GM18498 (cell line): ENCODE measurements around the gene PTPN21.
A peak's percentile ranks its signal among the peaks of the same experiment; 100 is the strongest.
"Not testable (repeated sequence)": the region's sequence is repeated elsewhere in the genome, so short reads cannot be mapped to it uniquely, and the experiment has no call there.

Source experiments
- ATAC-seq: cut with Tn5 transposase; IDR thresholded peaks from one replicate; pipeline ENCODE4 v1.9.1; 2021; ENCODE audit warnings: mild to moderate bottlenecking, moderate library complexity; ENCODE audit not compliant: unreplicated experiment

PTPN21 gene

DNA sequence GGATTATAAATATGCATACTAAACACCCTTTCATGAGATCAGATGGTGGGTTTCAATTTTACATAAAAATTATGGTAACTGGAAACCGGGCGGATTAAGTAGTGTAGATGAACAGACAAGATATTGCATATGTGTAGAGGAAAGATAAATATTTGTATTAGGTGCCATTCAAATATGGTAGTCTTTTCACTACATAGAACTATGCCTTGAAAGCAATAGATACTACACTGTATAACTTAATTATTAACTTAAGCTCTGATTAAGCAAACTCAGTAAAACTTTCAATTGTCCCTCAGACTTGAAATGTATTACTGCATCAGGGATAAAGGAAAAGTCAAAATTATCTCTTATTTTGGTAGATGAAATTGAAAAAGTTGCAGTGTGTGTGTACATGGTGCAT is 1.9 kb downstream of the PTPN21 start:
- ATAC-seq = no peak

DNA sequence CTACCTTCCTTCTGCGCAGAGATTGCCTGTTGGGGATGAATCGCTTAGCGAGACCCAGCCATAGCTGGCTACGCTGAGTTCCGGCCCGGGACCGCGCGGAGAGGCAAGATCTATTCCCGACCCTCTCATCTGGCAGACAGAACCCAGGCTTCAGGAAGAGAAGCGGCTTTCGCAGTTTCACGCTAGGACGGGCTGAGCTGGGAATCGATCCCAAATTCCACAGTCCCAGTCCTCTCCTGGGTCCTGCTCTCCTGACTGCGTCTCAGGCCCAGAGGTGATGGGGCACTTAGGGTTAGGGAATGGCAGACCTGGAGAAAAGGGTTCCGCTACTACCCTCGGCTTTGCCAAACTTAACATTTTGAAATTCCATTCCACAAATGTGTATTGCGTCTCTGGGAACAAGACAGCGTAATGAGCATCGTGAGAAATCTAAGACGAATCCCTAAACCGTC is 2.8 kb downstream of the PTPN21 start:
- ATAC-seq = no peak

DNA sequence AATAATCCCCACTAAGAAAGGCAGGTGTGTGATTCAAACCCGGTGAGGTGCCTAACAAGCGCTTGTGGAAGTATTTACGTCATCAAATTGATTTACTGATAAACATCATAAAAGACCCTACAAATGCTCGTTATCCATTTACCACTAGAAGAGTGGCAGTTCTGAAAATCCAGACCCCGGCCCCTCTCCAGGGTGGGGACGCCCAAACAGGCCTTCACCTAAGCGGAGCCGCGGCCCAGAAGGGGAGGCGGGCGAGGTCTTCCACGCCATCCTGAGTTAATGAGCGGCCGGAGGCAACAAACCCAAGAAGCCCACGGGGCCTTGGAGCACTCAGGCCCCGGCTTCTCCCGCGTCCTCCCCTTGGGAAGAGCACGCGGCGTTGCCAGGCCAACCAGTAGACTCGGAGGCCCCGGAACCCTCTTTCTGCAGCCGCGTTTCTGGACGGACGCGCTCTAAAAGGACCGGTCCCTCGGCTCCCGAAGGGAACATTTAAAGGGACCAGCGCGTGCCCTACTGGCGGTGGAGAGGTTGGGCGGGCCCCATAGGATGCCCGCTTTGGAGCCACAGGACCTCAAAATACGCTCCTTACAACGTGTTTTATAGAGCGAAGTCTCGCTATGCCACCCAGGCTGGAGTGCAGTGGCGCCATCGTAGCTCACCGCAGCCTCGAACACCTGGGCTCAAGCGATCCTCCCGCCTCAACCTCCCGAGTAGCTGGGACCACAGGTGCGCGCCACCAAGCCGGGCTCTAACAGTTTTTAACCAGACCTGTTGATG is 3.5 kb downstream of the PTPN21 start:
- peak; percentile 58 for ATAC-seq

DNA sequence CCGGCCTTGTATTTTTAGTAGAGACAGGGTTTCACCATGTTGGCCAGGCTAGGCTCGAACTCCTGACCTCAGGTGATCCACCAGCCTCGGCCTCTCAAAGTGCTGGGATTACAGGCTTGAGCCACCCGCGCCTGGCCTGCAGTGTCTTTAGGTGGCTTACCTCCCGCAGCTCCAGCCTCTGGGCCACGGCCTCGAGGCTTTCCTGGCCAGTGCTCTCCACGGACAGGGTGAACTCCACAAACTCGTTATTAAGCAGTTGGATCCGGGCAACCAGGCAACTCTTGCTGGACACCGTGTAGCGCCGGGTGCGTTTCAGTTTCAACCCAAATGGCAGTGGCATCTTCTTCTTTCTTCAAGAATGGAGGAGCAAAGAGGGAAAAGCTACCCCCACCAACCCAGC is 4.7 kb downstream of the PTPN21 start:
- ATAC-seq = no peak

DNA sequence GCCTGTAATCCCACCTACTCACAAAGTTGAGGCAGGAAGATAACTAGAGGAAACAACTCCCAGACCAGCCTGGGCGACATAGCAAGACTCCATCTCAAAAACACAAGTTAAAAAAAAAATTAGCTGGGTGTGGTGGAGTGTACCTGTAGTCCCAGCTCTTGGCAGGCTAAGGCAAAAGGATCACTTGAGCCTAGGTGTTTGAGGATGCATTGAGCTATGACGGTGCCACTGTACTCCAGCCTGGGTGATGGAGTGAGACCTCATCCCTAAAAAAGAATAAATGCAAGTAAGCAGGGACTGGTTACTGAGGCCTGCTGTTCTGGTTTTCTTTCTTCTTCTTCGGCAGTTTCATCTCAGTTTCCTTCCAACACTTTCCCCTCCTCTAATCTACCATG is 7.4 kb downstream of the PTPN21 start:
- no peak for ATAC-seq

DNA sequence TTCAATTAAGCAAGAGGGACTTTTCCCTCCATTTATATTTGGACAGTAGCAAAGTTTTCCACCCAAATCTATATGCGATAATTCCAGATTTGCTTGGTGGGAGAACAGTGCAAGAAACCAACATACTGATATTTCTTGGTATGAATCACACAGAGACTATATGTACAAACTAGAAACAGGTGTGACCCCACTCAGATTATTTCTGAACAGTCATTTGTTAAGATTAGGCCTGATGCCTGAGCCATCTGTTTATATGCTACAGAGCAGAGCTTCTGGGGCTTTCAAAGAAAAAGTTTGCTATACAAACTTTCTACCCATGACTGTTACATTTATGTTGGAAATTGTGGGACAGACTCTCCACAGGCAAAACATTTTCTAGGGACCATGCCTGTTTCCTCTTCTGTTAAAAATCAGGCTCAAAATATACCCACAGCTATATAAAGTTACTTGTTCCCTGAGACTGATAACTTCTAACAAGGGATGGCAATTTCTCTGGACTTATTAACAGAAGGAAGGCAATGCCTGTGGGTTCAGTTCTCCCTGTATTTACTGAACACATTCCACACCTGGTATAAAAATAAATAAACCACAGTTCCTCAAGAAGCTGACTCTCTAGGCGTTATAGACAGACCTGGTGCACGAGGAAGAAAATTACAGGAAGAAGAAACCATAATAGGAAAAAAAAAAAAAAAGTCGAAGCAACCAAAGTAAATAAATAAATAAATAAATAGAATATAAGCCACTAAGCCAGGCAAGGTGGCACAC is 8.0 kb downstream of the PTPN21 start:
- ATAC-seq = no peak

DNA sequence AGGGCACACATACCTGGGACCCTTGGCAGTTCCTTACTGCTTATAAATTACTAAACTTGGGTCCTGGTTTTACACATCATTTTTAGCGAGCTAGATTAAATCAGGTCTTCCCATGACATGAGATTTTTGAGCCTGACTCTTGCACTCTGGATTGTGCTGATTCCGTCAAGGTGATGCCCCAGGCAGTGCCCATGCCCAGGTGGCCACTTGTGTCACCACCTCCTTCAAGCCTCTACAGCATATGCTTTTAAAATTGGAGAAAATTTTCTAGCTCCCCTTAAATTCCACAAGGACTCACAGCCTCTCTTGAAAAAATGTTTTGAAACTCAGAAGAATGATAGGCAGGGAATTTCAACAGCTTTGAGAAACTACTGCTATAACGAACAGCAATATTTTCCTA is 9.6 kb downstream of the PTPN21 start:
- no peak for ATAC-seq

DNA sequence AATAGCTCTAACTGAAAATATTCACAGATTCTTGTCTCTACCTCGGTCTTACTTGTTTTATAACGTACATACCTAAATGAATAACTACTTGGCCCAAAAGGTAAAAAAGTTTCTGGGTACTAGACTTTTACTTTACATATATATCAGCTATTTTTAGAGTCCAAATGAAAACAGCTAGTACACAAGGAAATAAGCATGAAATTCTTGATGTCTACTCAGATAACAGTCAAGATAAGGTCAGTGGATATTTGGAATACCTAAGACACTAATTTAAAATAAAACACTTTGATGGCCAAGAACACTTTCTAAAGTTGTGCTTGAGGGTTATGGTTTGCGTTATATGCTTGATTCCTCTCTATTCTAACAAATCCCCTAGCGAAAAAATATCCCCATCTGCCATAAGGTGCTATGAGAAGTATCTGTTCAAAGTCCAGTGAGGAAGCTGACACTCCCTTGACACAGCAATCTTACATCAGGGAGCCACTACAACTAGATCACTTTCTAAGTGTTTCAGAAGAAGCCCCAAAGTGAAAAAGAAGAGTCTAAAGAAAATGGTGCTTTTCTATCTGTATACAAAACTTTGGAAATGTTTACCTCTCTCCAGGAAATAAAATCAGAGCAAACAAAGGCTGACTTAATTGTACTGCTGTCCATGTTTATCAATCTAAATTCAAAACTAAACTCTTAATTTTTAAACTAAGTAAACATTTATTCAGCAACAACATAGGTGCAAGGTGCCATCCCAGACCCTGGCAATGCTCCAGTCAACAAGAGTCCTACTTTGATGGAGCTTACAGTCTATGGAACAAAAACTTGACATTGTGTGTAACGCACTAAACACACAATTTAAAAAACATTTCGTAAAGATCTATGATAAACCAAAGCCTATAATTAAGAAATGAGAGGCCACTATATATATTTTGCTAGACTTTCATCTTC is 11.7 kb downstream of the PTPN21 start:
- ATAC-seq = no peak

DNA sequence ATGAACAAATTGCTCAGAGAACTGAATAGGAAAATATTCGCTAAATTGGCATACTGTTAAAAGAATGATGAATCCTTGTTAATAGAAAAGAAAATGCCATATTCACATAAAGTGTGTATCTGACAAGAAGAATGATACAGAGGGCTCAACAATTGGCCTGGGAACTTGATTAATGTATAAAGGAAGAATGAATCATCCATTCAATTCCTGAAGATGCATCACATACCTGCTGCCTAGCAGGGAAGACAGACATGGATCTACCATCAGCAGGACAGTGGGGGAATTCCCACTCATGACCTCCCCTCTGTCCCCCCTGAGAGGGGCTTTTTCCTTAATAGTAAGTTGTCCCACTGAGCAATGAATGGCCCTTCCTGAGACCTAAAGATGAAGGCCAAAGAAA is 13.5 kb downstream of the PTPN21 start:
- ATAC-seq = no peak

DNA sequence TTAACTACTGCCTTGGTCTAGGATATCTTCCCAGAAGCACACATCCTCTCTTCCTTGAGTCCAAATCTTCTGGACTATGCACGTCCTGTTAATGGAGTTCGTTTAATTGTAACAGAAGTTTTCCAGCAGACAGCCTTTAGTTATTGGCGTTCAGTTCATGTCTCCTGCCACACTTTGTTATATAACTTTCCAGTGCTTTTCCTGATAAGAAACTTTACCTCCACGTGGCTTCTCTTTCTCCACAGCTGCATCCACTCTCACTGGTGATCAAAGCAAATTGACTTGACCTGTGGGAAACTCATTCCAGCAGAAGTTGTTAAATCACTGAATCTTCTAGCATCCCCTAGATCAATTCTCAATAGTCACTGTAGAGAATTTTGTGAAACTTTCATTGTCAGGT is 19.0 kb downstream of the PTPN21 start:
- no peak for ATAC-seq

DNA sequence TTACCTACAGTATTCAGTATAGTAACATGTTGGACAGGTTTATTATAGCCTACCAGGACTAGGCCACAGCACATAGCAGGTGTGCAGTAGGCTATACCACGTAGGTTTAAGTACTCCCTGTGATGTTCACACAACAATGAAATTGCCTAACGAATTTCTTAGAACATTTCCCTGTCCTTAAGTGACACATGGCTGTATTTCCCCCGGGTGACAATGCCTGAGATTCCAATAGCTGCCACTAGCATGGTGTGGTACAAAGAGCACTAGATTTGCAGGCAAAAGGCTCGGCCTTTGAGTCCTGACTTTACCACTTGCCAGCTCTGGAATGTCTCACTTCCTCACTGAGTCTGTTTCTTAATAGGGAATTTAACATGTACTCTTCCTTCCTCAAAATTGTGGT is 19.7 kb downstream of the PTPN21 start:
- ATAC-seq = no peak

DNA sequence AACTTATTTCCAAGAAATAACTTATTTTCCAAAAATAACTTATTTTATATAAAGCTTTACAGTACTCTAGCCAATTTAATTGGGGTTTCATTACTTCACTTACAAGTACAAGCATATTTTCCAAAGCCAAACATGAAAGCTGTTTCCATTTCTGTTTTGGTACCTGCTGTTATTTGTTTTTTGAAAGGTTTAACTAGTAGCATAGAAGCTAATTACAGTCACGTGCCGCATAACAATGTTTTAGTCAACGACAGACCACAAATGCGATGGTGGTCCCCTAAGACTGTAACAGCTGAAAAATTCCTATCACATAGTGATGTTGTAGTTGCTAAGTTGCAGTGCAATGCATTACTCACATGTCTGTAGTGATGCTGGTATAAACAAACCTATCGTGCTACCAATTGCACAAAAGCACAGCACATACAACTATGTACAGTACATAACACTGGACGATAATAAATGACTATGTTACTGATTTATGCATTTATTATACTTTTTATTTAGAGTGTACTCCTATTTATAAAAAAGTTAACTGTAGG is 21.7 kb downstream of the PTPN21 start:
- ATAC-seq = no peak

DNA sequence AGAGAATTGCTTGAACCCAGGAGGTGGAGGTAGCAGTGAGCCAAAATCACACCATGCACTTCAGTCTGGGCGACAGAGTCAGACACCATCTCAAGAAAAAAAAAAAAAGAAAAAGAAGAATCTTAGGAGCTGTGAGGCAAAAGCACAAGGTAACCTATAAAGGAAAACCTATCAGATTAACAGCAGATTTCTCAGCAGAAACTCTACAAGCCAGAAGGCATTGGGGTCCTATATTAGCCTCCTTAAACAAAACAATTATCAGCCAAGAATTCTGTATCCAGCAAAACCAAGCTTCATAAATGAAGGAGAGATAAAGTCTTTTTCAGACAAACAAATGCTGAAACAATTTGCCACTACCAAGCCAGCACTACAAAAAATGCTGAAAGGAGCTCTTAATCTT is 24.9 kb downstream of the PTPN21 start:
- not testable (repeated sequence) for ATAC-seq

DNA sequence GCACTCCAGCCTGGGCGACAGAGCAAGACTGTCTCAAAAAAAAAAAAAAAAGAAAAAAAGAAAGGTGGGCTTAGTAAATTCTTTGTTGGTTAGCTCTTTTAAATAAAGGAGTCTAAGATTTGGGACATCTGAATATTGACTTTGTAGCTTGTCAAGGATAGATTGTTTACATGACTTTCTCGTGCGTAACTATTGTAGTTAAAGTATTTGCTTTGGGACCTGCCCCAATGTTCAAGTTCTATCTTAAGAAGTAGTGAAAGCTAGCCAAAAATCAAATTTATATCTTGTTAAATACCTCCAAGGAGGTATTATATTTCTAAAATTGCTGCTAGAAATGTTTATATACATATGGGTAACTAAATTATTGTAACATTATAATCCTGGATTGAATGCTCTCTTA is 32.4 kb downstream of the PTPN21 start:
- no peak for ATAC-seq

DNA sequence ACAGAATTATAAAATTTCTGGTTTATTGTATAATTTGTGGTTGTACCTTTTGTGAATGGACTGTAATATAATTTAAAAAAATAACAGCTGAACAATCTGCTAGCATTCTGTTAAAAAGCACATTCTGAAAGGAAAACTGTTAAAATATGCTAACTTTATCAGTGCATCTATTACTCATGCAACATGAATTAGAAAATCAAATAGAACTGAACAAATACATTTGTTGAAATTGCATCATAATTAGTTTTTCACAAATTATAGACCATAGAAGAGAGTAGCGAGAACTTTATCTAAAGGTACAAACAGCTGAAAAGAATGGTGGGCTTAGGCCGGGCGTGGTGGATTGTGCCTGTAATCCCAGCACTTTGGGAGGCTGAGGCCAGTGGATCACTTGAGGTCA is 33.0 kb downstream of the PTPN21 start:
- no peak for ATAC-seq

DNA sequence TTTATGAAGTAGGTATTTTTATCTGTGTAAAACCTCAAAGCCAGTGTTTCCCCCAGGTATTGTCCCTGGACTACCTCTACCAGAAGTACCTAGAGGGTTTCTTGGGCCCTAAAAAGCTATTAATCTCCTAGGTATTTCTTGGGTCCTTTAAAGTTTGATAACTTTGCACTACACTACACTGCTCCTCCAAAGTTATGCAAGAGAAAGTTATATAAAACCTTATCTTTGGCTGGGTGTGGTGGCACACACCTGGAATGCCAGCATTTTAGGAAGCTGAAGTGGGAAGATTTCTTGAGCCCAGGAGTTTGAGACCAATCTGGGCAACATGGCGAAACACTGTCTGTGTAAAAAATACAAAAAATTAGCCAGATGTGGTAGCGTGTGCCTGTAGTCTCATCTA is 34.9 kb downstream of the PTPN21 start:
- ATAC-seq = no peak

DNA sequence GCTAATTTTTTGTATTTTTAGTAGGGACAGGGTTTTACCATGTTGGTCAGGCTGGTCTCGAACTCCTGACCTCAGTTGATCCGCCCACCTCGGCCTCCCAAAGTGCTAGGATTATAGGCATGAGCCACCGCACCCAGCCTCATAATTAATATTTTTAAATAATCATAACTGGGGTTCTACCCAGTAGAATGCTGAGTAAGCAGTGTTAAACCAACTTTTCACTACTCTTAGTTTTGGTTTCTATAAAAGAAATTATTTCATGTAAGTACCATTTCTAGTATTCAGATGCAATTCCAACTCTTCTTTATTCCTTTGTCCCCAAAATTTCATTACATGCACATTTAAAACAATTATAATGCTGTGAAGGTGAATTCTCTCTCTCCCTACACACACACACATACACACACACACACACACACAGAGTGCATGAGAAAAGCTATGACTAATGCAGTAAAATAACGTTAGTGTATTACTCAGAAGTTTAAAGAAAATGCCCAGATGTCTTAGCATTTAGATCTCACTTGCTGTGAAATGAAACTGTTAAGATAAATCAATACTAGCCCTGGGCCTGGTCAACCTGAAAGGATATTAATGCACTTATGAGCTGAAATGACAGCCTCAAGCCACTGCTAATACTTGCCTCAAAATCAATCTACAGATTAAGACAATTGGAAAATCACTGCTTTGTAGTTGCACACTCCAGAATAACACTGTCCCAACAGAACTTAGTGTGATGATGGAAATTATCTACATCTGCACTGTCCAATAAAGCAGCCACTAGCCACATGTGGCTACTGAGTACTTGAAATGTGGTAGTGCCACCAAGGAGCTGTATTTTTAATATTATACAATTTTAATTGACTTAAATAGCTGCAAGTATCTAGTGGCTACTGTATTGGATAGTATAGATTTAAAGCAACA is 36.0 kb downstream of the PTPN21 start:
- no peak for ATAC-seq

DNA sequence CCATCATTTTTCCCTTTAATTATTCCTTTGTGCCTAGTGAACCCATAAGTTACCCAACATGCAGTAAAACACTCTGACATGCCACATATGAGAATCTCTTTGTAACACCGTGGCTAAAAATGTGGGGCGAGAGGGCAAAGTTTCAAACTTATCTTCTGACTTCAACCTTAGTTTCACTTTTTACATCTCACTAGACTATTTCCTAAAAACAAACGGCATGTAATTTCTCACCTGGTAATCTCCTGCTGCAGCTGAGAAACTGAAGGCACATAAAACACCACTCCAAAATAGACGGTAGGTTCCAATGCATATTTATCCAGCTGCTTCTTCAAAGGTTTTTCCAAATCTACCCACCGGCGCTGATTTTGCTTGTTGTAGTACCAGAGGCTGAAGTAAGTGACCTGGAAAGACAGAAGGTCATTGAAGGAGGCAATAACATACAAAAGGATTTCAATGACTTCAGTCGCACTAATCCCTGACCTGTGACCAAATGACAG is 37.9 kb downstream of the PTPN21 start:
- ATAC-seq = no peak

DNA sequence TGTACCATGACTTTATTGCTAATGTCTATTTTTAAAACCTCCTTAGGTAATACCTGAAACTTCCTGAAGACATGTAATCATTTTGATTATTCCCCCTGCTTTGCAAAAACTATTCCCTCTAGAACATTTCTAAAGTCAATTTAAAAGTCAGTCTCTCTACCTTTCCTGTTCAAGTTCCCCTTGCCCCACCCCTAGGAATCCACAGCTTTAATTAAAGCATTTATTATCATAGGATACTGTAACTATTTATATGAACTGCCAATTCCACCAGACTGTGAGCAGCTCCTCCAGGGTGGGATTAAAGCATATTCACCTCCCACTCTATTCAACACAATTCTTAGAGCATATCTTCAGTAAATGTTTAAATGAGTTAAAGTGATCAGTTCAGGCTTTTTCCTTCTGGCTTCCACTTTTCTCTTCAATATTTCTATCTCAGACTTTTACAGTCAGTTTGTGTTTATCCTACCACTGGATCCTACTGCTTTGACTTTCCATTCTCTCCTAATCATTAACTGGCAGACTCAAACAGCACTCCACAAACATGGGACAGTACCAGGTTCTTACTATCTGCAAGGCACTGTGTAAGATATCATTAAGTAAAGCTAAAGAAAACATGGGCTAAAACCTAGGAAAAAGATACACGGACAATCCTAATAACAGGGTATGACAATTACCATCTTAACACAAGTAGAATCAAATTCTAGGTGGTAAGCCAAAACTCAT is 39.1 kb downstream of the PTPN21 start:
- no peak for ATAC-seq
